Activated CD4-positive, alpha-beta T cell treated with anti-CD3 and anti-CD28 coated beads for 36 hours (primary cell): Measurements from ENCODE around the gene TSHZ1. TPM values are rescaled to one million over a fixed set of nuclear protein-coding genes. Genes with fewer than 3 reads are reported as not detected.

ENCODE experiments used
- ATAC-seq: fragments of 200-7000 bp; cut with Tn5 transposase; one replicate; pipeline ENCODE4 v1.10.0; 2021; ENCODE audit warnings: mild to moderate bottlenecking, moderate library complexity
- CTCF ChIA-PET: fragments of 350-600 bp; sonication (Branson Sonifier 250); formaldehyde crosslinking; loops from one replicate; lab custom pipeline; 2021; ENCODE audit warnings: antibody characterized with exemption; lab: Charles Lee
- POLR2A ChIA-PET: fragments of 350-600 bp; sonication (Branson Sonifier 250); formaldehyde crosslinking; loops from one replicate; lab custom pipeline; 2021; ENCODE audit warnings: antibody characterized with exemption, inconsistent platforms; lab: Charles Lee
- DNase-seq: peaks from one replicate; pipeline ENCODE4 v3.0.0-alpha.2; 2020
- H3K27ac Mint-ChIP-seq: one replicate; pipeline ENCODE4 v1.8.0; 2021; ENCODE audit warnings: mixed read lengths
- H3K27me3 Mint-ChIP-seq: one replicate; pipeline ENCODE4 v1.8.0; 2021; ENCODE audit warnings: mixed read lengths
- H3K36me3 Mint-ChIP-seq: one replicate; pipeline ENCODE4 v1.8.0; 2021; ENCODE audit warnings: low read depth, mixed read lengths
- H3K4me1 Mint-ChIP-seq: one replicate; pipeline ENCODE4 v1.8.0; 2021; ENCODE audit warnings: mixed read lengths
- H3K4me3 Mint-ChIP-seq: one replicate; pipeline ENCODE4 v1.8.0; 2021; ENCODE audit warnings: mild to moderate bottlenecking, moderate library complexity, mixed read lengths
- H3K9me3 Mint-ChIP-seq: one replicate; pipeline ENCODE4 v1.8.0; 2021; ENCODE audit warnings: low read depth, mixed read lengths
- intact Hi-C, 2 experiments: fragments of 100-400 bp; cut with DNase I in 1 of 2; cut with micrococcal nuclease in 1 of 2; formaldehyde crosslinking; loops; one replicate each; pipeline versions ENCODE4 v1.14.2 to v1.15.1; 2022 to 2024; cut with DNase I, micrococcal nuclease
- total RNA-seq, 2 experiments: library from RNA; stranded (reverse); gene quantifications; one replicate each; pipeline ENCODE4 v1.2.3, GENCODE V29; 2021

TSHZ1 gene
- total RNA-seq, 2 experiments from 2014 or later, result 12.0 to 13.4 TPM

DNA sequence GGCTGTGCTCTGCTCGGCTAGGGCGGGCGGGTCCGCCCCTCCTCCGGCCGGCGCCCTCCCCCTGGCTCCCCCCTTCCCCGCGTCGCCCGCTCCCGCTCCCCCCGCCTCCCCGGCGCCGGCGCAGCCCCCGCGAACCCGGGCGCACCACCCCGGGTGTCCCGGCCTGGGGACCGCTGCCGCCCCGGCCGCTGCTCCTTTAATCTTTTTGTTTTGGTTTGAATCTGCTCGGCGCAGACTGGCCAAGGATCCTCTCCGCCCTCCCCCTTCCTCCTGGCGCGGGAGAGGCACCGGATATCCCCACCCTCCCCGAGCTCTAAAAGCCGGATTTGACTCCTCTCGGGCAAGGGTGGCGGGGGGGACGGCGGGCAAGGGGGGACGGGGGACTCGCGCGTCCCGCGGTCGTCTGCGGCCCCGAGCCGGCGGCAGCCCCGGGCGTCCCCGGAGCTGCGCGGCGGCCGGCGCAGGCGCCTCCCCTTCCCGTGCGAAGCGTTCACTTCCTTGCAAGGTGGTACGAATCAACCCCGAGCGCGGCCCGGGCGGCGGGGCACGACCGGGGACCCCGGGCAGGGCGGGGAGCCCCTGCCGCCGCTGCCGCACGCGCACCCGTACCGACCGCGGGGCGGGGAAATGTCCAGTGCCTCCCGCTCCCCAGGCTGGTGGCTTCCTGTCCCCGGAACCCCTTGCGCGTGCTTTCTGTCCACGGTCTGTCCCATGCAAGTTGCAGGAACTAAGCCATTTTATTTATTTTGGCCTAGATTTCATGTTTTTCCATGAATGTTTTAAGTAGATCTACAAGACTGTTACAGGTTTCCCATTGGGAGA lies 1.3 kb upstream of the TSHZ1 start, which contains the start of gene PTGR3:
Gene PTGR3, minus strand, starts transcription at position 11 of the 822 bp plus-strand sequence. CDS start 81 bp downstream, outside the sequence.
- POLR2A ChIA-PET, result interaction anchor here (1.6 to 2.2 kb wide), 2 partner anchors 52 to 611 kb away, joined by 5 to 6 read pairs; partner anchors contain the start of gene ZNF407

GRCh38 chr18:75209951-75210258 lies 692 bp upstream of the TSHZ1 start:
- H3K9me3 Mint-ChIP-seq, result no peaks in the 10 kb centered on the region
- H3K4me3 Mint-ChIP-seq, result peak overlapping the region; percentile 100
- ChIA-PET CTCF (interaction anchor here (0.9 kb wide), 1 partner anchor 199 kb away, joined by 3 read pairs; no protein-coding TSS in a partner anchor), POLR2A (interaction anchor here (0.6 to 2.2 kb wide), 3 partner anchors 52 to 612 kb away, joined by 4 to 6 read pairs (median 5); partner anchors contain the start of gene ZNF407)
- peaks cover 11% of the 10 kb centered on the region for H3K27me3 Mint-ChIP-seq
- ATAC-seq (no peak), DNase-seq (no peak)
- H3K27ac Mint-ChIP-seq, result peak overlapping the region; percentile 97
- intact Hi-C loops, result loop anchor here (1.0 to 10.0 kb wide), 23 partner anchors 37 to 1852 kb away; partner anchors contain the start of genes CNDP2 (in 2 of the 2), ZNF407 (in 2 of the 2), CYB5A (in 1 of the 2) and TIMM21 (in 1 of the 2)
- H3K36me3 Mint-ChIP-seq, result peaks cover 16% of the 10 kb centered on the region
- peaks cover 58% of the 10 kb centered on the region for H3K4me1 Mint-ChIP-seq

More for the DNA sequence above, 1.3 kb upstream of the TSHZ1 start, which contains the start of gene PTGR3:
- peak within 1 kb of the TSS; percentile 97 for H3K27ac Mint-ChIP-seq
- no peaks in the 10 kb centered on the region for H3K9me3 Mint-ChIP-seq
- intact Hi-C loops, result loop anchor here (1.0 to 10.0 kb wide), 10 partner anchors 215 to 1853 kb away; partner anchors contain the start of genes ZNF407 (in 2 of the 2) and CNDP2 (in 1 of the 2)
- peaks cover 11% of the 10 kb centered on the region for H3K27me3 Mint-ChIP-seq
- H3K4me1 Mint-ChIP-seq, result peaks cover 54% of the 10 kb centered on the region
- peaks cover 16% of the 10 kb centered on the region for H3K36me3 Mint-ChIP-seq
- CTCF ChIA-PET, result no interaction called here
- peak within 1 kb of the TSS; percentile 100 for H3K4me3 Mint-ChIP-seq
- DNase-seq, result peak; percentile 91
- ATAC-seq, result peak; percentile 56

- CTCF ChIA-PET, result interaction anchor here (0.8 to 1.2 kb wide), 3 partner anchors 35 to 1910 kb away, joined by 3 to 5 read pairs (median 4); no protein-coding TSS in a partner anchor
- Mint-ChIP-seq H3K27ac (peak overlapping the region; percentile 97), H3K4me1 (peaks cover 55% of the 10 kb centered on the region), H3K9me3 (no peaks in the 10 kb centered on the region), H3K36me3 (peaks cover 17% of the 10 kb centered on the region), H3K4me3 (peak overlapping the region; percentile 100), H3K27me3 (peaks cover 2% of the 10 kb centered on the region)
- peak; percentile 43 for DNase-seq
- intact Hi-C loops, result loop anchor here (2.0 to 10.0 kb wide), 9 partner anchors 140 to 1284 kb away; partner anchors contain the start of genes CNDP2 (in 1 of the 2), CYB5A (in 1 of the 2) and ZNF516 (in 1 of the 2)
- POLR2A ChIA-PET, result interaction anchor here (0.6 to 2.2 kb wide), 7 partner anchors 35 to 613 kb away, joined by 3 to 16 read pairs (median 4); partner anchors contain the start of gene ZNF407
- ATAC-seq, result no peak
Observed at GRCh38 chr18:75211002-75211621, 515 bp downstream of the TSHZ1 start.

- Mint-ChIP-seq H3K27ac (no peak overlapping the region), H3K36me3 (peaks cover 15% of the 10 kb centered on the region), H3K4me1 (peaks cover 55% of the 10 kb centered on the region), H3K4me3 (peak overlapping the region; percentile 66), H3K9me3 (no peaks in the 10 kb centered on the region), H3K27me3 (no peaks in the 10 kb centered on the region)
- ChIA-PET CTCF (no interaction called here), POLR2A (no interaction called here)
- intact Hi-C loops, result loop anchor here (2.0 to 10.0 kb wide), 9 partner anchors 141 to 1283 kb away; partner anchors contain the start of genes CNDP2 (in 1 of the 2), CYB5A (in 1 of the 2) and ZNF516 (in 1 of the 2)
- DNase-seq, result no peak
- ATAC-seq, result no peak
Observed at GRCh38 chr18:75211626-75211952, 992 bp downstream of the TSHZ1 start.

GRCh38 chr18:75211953-75212750 lies 1.6 kb downstream of the TSHZ1 start:
- peaks cover 15% of the 10 kb centered on the region for H3K36me3 Mint-ChIP-seq
- peak; percentile 59 for DNase-seq
- peaks cover 54% of the 10 kb centered on the region for H3K4me1 Mint-ChIP-seq
- CTCF ChIA-PET, result interaction anchor here (0.7 to 1.0 kb wide), 2 partner anchors 20 to 36 kb away, joined by 3 read pairs; no protein-coding TSS in a partner anchor
- no peaks in the 10 kb centered on the region for H3K27me3 Mint-ChIP-seq
- ATAC-seq, result no peak
- H3K27ac Mint-ChIP-seq, result peak overlapping the region; percentile 67
- intact Hi-C loops, result loop anchor here (1.0 to 10.0 kb wide), 10 partner anchors 8 to 1283 kb away; partner anchors contain the start of genes CNDP2 (in 1 of the 2), CYB5A (in 1 of the 2) and ZNF516 (in 1 of the 2)
- H3K9me3 Mint-ChIP-seq, result no peaks in the 10 kb centered on the region
- H3K4me3 Mint-ChIP-seq, result peak overlapping the region; percentile 66
- POLR2A ChIA-PET, result interaction anchor here (0.6 kb wide), 1 partner anchor 87 kb away, joined by 3 read pairs; no protein-coding TSS in a partner anchor

- Mint-ChIP-seq H3K4me3 (peak overlapping the region; percentile 66), H3K27me3 (no peaks in the 10 kb centered on the region), H3K27ac (peak overlapping the region; percentile 48), H3K4me1 (peaks cover 53% of the 10 kb centered on the region), H3K9me3 (no peaks in the 10 kb centered on the region), H3K36me3 (peaks cover 13% of the 10 kb centered on the region)
- POLR2A ChIA-PET, result interaction anchor here (0.6 kb wide), 2 partner anchors 35 to 86 kb away, joined by 3 to 6 read pairs; no protein-coding TSS in a partner anchor
- CTCF ChIA-PET, result interaction anchor here (0.7 to 1.0 kb wide), 2 partner anchors 19 to 35 kb away, joined by 3 read pairs; no protein-coding TSS in a partner anchor
- DNase-seq, result no peak
- intact Hi-C loops, result loop anchor here (1.0 to 10.0 kb wide), 7 partner anchors 8 to 1282 kb away; partner anchors contain the start of genes CNDP2 (in 1 of the 2), CYB5A (in 1 of the 2) and ZNF516 (in 1 of the 2)
- no peak for ATAC-seq
Observed at GRCh38 chr18:75212751-75213090, 2.1 kb downstream of the TSHZ1 start.

DNA sequence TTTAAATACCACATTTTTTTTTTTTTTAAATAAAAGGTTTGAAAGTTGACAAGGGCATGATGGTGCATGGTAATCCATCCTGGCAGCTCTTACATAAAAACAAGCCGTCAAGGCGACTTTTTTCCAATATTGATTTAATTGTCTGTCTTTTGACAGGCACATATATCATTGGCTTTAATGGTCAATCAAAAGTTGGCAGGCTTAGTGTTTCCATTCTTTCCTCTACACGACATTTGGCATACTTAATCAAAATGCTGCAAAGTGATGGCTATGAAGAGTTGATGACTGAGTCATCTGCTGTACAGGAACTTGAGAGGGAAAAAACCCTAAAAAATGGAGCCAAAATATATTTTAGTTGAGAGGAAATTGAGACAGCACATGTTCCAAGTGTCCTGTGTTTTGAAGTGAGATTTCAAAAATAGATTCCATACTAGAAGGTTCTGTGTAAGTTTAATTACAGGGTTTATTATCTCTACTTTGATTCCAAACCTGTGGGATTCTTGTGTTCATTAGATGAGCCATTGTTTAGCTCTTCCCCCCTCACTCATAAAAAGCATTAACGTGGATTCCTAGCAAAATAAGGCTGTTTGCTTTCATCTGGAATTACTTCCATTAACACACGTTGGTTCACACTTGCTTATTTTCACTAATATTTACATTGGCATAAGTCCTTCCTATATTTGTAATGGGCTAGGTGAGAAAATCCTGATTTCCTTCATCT lies 3.2 kb downstream of the TSHZ1 start:
- CTCF ChIA-PET, result interaction anchor here (1.1 kb wide), 1 partner anchor 12 kb away, joined by 4 read pairs; no protein-coding TSS in a partner anchor
- DNase-seq (no peak), ATAC-seq (no peak)
- Mint-ChIP-seq H3K4me1 (peaks cover 54% of the 10 kb centered on the region), H3K9me3 (no peaks in the 10 kb centered on the region), H3K4me3 (peak overlapping the region; percentile 17), H3K27me3 (no peaks in the 10 kb centered on the region), H3K36me3 (peaks cover 11% of the 10 kb centered on the region), H3K27ac (peak overlapping the region; percentile 51)
- POLR2A ChIA-PET, result no interaction called here
- intact Hi-C loops, result loop anchor here (5.0 to 10.0 kb wide), 6 partner anchors 416 to 1281 kb away; partner anchors contain the start of genes CNDP2 (in 1 of the 2), CYB5A (in 1 of the 2) and ZNF516 (in 1 of the 2)

- ATAC-seq, result no peak
- Mint-ChIP-seq H3K27me3 (no peaks in the 10 kb centered on the region), H3K9me3 (no peaks in the 10 kb centered on the region), H3K36me3 (peaks cover 11% of the 10 kb centered on the region), H3K27ac (peak overlapping the region; percentile 51), H3K4me3 (peak overlapping the region; percentile 17), H3K4me1 (peaks cover 58% of the 10 kb centered on the region)
- intact Hi-C loops, result loop anchor here (5.0 to 10.0 kb wide), 6 partner anchors 417 to 1280 kb away; partner anchors contain the start of genes CNDP2 (in 1 of the 2), CYB5A (in 1 of the 2) and ZNF516 (in 1 of the 2)
- CTCF ChIA-PET, result interaction anchor here (0.7 kb wide), 1 partner anchor 263 kb away, joined by 3 read pairs; no protein-coding TSS in a partner anchor
- POLR2A ChIA-PET, result no interaction called here
- no peak for DNase-seq
Observed at GRCh38 chr18:75214332-75214690, 3.7 kb downstream of the TSHZ1 start.

- Mint-ChIP-seq H3K4me1 (peaks cover 63% of the 10 kb centered on the region), H3K9me3 (no peaks in the 10 kb centered on the region), H3K27me3 (no peaks in the 10 kb centered on the region), H3K36me3 (peaks cover 11% of the 10 kb centered on the region), H3K27ac (peak overlapping the region; percentile 45), H3K4me3 (no peak overlapping the region)
- ChIA-PET POLR2A (interaction anchor here (0.9 kb wide), 1 partner anchor 14 kb away, joined by 3 read pairs; no protein-coding TSS in a partner anchor), CTCF (interaction anchor here (0.7 kb wide), 1 partner anchor 263 kb away, joined by 3 read pairs; no protein-coding TSS in a partner anchor)
- DNase-seq (no peak), ATAC-seq (no peak)
- intact Hi-C loops, result loop anchor here (5.0 to 10.0 kb wide), 6 partner anchors 418 to 1280 kb away; partner anchors contain the start of genes CNDP2 (in 1 of the 2), CYB5A (in 1 of the 2) and ZNF516 (in 1 of the 2)
Observed at GRCh38 chr18:75214766-75215510, 4.3 kb downstream of the TSHZ1 start.
